ENCODE data around the gene GRK7. TPM values are rescaled to one million over a fixed set of nuclear protein-coding genes. Genes with fewer than 3 reads are reported as not detected.

Gene GRK7
- total RNA-seq, 1 experiment from 2014 or later, result not detected

- no peaks in the 10 kb centered on the region; the same call in none of the 2 replicates for H3K27me3 Mint-ChIP-seq (ENCODE audit: low read depth)
- Histone ChIP-seq H2BK15ac (ENCODE audit: low read depth, low read length) (no peak overlapping the region), H3T11ph (ENCODE audit: low read length) (no peak overlapping the region), H2BK12ac (ENCODE audit: insufficient read length, low read depth, low read length) (no peak overlapping the region), H4K8ac (replicated peaks; ENCODE audit: insufficient read length, low read depth, low read length) (no peak overlapping the region), H4K20me1 (ENCODE audit: control insufficient read depth, insufficient read depth, insufficient read length) (no peaks in the 10 kb centered on the region), H4K5ac (ENCODE audit: insufficient read length, low read depth, low read length) (no peak overlapping the region), H3K4me2 (ENCODE audit: insufficient read depth, insufficient read length, low read length) (no peak overlapping the region), H3K9ac (ENCODE audit: extremely low read depth, insufficient read length, low read length) (no peak overlapping the region), H3K18ac (ENCODE audit: insufficient read length, low read depth, low read length) (no peak overlapping the region), H3K56ac (ENCODE audit: insufficient read length, low read depth, low read length) (no peak overlapping the region), H3K79me2 (ENCODE audit: insufficient read depth, low read length) (no peaks in the 10 kb centered on the region), H2BK20ac (ENCODE audit: low read depth, low read length, poor library complexity, severe bottlenecking) (no peak overlapping the region), H3K14ac (ENCODE audit: insufficient read depth, low read length) (no peak overlapping the region), H4K91ac (ENCODE audit: insufficient read length, low read depth, low read length) (no peak overlapping the region), H2AK5ac (ENCODE audit: insufficient read length, low read length) (no peak overlapping the region), H2BK5ac (ENCODE audit: insufficient read length, low read length) (no peak overlapping the region), H2BK120ac (ENCODE audit: low read depth, low read length, poor library complexity, severe bottlenecking) (no peak overlapping the region), H2AFZ (ENCODE audit: low read length) (no peak overlapping the region), H3K27me3 (ENCODE audit: insufficient read depth, low read length) (no peaks in the 10 kb centered on the region), H3K23ac (ENCODE audit: insufficient read length, low read depth, low read length) (no peak overlapping the region), H3K23me2 (ENCODE audit: insufficient read length, low read depth, low read length, poor library complexity, severe bottlenecking) (no peaks in the 10 kb centered on the region), H3K79me1 (ENCODE audit: insufficient read depth, low read depth, low read length, poor library complexity, severe bottlenecking) (no peaks in the 10 kb centered on the region), H3K4me1 (ENCODE audit: insufficient read depth, low read length) (no peaks in the 10 kb centered on the region), H3K4ac (ENCODE audit: low read depth, low read length) (no peak overlapping the region), H3K27ac (ENCODE audit: insufficient read length, low read depth, low read length) (no peak overlapping the region), H3K9me3 (ENCODE audit: control insufficient read depth, low read depth, low read length) (no peaks in the 10 kb centered on the region)
- TF ChIP-seq, protein P1, sequence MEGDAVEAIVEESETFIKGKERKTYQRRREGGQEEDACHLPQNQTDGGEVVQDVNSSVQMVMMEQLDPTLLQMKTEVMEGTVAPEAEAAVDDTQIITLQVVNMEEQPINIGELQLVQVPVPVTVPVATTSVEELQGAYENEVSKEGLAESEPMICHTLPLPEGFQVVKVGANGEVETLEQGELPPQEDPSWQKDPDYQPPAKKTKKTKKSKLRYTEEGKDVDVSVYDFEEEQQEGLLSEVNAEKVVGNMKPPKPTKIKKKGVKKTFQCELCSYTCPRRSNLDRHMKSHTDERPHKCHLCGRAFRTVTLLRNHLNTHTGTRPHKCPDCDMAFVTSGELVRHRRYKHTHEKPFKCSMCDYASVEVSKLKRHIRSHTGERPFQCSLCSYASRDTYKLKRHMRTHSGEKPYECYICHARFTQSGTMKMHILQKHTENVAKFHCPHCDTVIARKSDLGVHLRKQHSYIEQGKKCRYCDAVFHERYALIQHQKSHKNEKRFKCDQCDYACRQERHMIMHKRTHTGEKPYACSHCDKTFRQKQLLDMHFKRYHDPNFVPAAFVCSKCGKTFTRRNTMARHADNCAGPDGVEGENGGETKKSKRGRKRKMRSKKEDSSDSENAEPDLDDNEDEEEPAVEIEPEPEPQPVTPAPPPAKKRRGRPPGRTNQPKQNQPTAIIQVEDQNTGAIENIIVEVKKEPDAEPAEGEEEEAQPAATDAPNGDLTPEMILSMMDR (conservative IDR thresholded peaks at IDR 0.05), result peak; percentile 17; the same call in 1 of the 3 replicates
- no peak overlapping the region for H3K27ac Mint-ChIP-seq
- WGBS (ENCODE audit: extremely low coverage, insufficient read length, low lambda C conversion rate), result no CpG with 5 or more reads among the region's 7 CpGs
- peaks cover 0 to 4% of the 10 kb centered on the region in 2 experiments; a peak in 2 of 4 replicates for H3K4me1 Mint-ChIP-seq
- DNase-seq, result no peak
- no peak overlapping the region for H3K4me3 Mint-ChIP-seq
- no peaks in the 10 kb centered on the region for H3K9me3 Mint-ChIP-seq
- H3K36me3 Mint-ChIP-seq (ENCODE audit: insufficient read depth in 1 of 3, low read depth in 3 of 3), result no peaks in the 10 kb centered on the region
Observed at GRCh38 chr3:141789281-141789680, 26.1 kb downstream of the GRK7 start.
